OCI-LY7 (cell line): ENCODE measurements around the gene BRCA1.

ENCODE experiments used
- CTCF ChIP-seq: fragments of 200-600 bp; sonication (generic); conservative IDR thresholded peaks from 2 replicates; pipeline ENCODE4 v1.5.1; 2014; ENCODE audit warnings: mild to moderate bottlenecking, antibody characterized with exemption, low read length, moderate library complexity, mixed read lengths
- EZH2phosphoT487 ChIP-seq: fragments of 200-600 bp; sonication (generic); IDR thresholded peaks from 2 replicates; pipeline ENCODE4 v1.6.1; 2018; ENCODE audit warnings: low read depth, borderline replicate concordance, mild to moderate bottlenecking, mixed run types, antibody characterized with exemption, low read length, moderate library complexity, mixed read lengths

- no peak for TF ChIP-seq EZH2phosphoT487
- TF ChIP-seq CTCF = no peak
These were observed 20.0 kb downstream of the BRCA1 start for GRCh38 chr17:43105146-43105545.
